A204.1 (cell line): Measurements from ENCODE around the gene ITGA11.
"Not testable (repeated sequence)": the region's sequence is repeated elsewhere in the genome, so short reads cannot be mapped to it uniquely, and the experiment has no call there.

Source experiments
- FAIRE-seq: peaks from 2 replicates; lab custom pipeline; 2012; peaks lifted over from hg19 to GRCh38; lab: Jason Lieb, UNC

The ITGA11 gene

DNA sequence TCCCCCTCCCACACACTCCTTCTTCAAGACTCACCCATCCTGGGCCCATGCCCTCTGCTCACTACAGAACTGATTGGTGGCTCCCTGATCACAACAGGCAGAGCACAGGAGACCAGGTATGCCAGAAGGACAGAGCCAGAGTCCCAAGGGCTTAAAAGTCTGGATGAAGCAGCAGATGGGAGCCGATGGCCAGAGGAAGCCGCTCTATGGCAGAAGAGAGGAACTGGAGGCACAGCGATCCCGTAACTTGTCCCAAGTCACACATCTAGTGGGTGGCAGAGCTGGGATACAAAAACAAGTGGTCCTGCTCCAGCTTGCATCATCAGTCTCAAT lies 20.7 kb downstream of the ITGA11 start:
- FAIRE-seq: no peak

DNA sequence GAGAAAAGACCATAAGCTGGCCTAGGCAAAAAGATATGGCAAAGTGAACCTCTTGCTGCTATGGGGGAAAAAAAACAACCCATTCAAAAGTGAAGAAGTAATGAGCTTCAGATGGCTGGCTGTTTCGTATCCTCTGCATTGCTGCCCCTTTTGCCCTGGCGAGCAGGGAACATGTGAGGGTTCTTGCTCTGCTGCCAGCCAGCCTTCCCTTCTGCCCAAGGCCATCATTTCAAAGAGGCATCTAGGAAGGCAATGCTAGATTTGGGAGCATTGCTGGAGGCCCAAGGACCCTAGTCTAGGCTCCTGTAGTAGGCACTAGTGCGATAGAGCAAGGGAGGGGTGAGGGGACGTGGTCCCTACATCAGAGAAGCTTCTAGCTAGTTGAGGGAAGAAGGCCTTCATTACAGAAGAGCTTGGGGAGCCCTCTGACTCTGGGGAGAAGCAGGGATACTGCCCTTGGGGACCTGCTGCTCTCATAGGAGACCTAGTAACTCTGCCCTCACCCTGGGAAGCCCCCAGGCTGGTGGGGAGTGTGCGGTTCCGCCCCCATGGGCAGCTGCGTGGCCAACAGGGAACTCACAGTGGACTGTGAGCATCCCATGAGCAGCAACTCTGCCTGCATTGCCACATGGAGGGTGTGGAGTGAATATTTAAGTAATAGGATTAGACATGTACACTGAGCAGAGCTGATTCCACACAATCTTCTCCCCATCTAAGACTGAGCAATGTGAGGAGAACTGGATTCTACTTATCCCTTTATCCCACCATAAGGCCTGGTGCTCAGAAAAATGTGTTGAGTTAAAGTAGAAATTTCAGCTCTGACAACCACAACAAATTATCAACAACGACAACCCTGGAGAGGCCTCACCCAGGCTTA lies 21.3 kb downstream of the ITGA11 start:
- FAIRE-seq: no peak

DNA sequence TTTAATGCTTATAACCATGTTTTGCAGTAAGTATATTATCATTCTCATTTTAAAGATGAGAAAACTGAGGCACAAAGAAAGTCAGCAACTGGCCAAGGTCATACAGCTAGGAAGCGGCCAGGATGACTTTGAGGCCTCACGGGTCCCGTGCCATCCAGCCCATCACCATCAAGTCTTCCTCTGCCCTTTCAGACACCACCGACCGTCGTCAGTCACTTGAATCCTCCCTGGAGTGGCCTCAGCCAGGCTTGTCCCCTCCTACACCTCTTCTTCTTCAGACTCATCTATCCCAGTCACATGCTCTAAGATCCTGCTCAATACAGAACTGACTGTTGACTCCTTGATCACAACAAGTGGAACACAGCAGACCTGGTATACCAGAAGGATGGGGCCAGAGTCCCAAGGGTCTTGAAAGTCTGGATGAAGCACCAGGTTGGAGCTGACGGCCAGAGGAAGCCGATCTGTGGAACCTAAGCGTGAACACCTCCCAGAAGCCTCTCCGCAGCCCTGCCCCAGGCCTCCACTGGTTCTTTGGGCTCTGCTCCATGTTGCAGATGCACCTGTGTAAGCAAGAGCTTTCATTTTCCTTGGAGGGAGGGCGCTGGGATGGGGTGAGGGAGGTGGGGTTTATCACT lies 22.1 kb downstream of the ITGA11 start:
- FAIRE-seq: no peak

DNA sequence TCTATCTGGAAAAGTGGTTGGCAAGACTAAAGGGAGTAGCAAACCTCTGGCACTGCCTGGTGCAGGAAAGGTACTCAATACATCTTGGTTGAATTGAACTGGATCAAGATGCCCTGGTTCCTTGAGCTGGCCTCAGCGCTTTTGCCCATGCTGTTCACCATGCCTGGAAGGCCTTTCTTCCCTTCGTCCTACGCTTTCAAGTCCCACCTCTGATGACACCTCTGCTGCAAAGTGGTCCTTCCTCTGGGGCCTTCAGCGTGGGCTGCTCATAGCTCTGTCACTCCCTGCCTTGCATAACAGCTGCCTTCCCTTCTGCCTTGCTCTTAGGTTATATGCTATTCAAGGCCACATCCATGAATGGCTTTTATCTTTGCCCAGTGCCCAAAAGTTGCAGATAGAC lies 23.0 kb downstream of the ITGA11 start:
- FAIRE-seq: no peak

DNA sequence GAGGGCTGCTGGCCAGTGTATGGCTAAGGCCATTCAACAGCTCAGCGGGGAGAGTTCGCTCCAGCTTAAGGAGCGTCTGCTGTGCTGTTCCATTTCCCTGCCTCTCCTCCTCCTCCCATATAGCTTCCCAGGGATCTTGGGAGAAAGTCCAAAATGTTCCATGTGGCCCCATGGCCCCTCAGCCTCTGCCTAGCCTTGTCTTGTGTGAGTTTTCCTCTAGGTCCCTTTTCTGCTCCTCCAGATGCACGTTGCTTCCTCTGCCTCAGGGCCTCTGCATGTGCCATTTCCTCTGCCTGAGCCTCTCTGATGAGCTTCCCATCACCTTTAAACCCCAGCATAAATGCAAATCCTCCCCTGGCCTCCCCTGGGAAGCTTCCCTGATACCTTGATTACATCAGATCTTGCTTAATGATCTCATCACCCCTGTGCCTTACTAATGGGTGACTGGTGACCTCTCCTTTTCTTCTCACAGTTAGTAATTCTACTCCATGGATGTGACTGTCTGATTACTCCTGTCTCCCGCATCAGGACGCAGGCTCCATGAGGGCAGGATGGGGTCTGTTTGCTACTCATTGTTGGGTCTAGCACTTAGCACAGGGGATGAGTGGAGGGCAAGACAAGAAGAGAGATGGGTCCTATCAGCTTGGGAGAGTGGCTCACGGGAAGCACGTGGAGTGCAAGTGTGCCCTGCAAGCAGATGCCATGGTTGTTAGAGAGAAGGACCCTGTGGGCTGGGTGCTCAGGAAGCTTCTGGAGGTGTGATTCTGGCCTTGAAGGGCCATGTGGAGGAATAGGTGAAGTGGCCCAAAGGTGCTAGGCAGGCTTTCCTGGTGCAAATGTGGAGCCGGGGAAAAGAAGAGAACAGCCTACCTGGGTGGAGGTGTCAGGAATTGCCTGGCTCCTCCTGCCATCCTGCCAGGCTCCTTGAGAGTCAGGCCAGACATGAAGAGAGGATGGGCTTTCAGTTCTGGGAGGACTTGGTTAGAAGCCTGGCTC lies 23.8 kb downstream of the ITGA11 start:
- FAIRE-seq: no peak

DNA sequence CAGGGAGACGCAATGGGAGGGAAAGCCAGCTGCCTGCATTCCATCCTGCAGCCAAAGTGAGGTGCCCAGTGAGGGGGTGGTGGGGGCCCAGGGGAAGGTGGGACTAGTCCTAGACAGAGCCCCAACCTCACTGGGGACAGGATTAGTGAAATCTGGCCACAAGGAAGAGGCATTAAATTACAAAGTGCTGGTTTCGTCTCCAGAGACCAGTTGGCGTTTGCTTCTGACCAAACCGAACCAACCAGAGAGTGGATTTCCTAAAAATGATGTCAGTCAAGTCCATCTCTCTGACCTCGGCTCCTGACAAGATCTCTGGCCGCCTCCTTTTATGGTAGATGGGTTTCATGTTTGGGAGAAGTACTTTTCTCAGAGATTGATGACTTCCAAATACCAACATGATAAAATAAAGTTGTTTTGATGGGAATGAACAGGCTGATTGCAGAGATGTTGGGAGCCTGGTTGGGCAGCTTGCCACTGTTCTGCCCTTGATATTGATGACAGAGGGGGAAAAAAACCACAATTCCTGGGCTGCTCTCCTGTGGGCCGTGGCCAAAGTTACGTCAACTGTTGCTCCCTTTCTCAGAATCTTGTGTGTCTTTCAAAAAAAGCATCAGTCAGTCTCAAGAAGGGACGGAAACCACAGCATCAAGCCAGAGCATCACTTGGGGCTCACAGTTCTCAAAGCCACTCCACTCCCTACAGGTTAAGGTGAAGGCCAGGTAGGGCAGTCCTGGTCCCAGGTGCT lies 24.6 kb downstream of the ITGA11 start:
- no peak for FAIRE-seq

DNA sequence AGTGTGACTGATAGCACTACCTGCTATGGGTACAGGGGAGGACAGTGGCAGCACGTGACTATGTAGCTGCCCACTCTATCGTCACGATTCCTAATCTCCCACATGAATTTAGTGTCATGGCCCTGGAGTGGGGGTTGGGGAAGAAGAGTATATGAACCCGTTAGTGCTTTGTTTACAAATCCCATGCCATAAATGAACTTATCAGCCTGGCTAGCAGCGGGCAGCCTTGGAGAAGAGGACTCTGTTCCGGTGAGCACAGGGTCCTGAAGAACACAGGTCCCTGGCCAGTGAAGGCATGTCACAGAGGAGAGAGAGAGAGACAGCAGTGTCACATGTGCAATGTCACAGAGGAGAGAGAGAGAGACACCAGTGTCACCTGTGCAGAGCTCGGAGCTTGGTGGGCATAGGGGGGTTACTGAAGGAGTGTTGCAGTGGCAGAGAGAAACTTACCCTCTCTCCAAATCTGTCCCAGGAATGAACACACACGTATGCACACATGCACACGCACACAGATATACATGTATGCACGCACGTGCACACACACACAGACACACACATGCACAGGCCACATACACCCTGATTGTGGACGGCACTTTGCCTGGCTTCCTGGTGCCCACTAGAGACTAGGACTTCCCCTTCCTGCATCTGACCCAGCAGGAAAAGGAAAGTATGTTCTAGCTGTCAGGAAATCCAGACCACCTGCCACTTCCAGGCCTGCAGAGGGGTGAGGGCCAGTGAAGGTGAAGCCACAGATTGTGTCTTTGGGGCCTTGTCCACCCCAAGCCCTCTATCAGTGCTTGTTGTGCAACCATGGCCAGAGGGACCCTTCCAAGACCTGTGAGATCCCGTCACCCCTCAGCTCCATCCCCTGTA lies 26.3 kb downstream of the ITGA11 start:
- FAIRE-seq: no peak

DNA sequence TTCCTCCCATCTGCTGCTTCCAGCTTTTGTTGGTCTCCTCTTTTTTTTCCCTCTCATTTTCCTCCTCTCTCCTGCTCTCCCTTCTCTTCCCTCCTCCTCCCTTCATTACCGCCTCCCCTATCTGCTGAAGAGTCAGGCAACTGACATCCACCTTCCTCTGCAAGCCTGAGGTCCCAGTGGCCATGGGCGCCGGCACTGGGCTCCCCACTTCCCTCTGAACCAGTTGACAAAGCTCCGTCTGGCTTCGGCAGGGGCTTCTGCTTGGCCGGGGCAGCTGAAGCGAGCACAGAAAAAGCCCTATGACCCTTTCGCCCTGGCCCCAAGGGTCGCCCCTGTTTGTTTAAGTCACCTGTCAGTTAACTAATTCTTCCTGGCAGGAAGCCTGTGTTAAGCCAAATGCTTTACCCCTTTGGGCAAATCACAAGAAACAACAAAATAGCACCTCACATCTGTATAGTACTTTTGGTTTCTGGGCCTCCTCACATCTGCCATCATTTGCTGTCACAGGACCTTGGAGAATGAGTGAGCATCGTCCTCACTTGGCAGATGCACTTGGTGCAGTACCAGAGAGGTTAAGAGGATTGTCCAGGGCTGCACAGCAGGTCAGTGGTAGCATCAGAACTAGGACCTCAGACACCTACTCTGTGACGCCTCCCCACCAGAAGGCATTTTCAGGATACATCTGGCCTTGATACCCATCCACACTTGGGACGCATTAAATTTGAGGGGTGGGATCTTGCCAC lies 27.7 kb downstream of the ITGA11 start:
- FAIRE-seq: no peak

DNA sequence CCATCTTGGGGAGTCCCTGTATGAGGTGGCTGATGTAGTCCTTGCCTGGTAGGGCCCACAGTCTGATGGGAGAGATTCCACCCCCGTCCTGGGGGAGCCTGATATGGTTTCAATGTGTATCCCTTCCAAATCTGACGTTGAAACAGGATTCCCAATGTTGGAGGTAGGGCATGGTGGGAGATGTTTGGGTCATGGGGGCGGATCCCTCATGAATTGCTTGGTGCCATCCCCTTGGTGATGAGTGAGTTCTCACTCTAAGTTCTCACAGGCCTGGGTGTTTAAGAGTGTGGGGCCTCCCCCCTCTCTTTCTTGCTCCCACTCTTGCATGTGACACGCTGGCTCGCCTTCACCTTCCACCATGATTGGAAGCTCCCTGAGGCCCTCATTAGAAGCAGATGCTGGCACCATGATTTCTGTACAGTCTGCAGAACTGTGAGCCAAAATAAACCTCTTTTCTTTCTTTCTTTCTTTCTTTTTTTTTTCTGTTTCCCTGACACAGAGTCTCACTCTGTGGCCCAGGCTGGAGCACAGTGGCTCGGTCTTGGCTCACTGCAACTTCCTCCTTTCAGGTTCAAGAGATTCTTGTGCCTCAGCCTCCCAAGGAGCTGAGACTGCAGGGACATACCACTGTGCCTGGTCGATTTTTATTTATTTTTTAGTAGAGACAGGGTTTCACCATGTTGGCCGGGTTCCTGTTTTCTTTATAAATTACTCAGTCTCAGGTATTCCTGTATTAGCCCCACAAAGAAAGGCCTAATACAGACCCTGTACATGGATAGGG lies 28.6 kb downstream of the ITGA11 start:
- FAIRE-seq: no peak

DNA sequence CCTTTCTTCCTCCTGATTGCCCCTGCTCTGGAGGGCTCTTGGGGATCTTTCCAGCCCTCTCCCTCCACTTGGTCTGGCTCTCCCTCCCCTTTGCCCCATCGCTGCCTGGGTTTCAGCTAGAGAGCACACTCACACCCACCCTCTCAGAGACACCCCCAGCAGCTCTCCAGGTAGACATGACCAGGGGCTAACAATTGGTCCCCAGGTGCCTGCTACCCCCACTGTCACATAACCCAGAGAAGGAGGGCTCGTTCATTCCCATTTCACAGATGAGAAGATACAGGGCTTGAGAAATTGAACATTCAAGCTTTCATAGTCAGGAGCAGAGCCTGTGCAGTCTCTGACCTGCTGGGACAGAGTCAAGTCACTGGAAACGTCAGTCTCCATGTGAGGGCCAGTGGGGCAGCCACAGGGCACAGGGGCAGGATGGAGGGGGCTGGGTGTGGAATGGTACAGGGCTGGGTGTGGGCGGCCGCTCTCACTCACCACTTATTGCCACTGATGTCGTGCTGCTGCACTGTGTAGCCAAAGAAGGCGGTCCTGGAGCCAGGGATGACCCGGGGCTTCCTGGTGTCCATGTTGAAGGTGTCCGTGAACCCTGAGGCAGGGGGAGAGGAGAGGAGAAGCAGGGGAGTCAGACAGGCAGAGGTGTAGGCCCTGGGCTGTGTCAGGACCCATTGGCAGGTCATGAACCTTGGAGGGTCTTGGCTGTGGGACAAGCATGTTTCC lies 29.4 kb downstream of the ITGA11 start:
- FAIRE-seq: no peak

DNA sequence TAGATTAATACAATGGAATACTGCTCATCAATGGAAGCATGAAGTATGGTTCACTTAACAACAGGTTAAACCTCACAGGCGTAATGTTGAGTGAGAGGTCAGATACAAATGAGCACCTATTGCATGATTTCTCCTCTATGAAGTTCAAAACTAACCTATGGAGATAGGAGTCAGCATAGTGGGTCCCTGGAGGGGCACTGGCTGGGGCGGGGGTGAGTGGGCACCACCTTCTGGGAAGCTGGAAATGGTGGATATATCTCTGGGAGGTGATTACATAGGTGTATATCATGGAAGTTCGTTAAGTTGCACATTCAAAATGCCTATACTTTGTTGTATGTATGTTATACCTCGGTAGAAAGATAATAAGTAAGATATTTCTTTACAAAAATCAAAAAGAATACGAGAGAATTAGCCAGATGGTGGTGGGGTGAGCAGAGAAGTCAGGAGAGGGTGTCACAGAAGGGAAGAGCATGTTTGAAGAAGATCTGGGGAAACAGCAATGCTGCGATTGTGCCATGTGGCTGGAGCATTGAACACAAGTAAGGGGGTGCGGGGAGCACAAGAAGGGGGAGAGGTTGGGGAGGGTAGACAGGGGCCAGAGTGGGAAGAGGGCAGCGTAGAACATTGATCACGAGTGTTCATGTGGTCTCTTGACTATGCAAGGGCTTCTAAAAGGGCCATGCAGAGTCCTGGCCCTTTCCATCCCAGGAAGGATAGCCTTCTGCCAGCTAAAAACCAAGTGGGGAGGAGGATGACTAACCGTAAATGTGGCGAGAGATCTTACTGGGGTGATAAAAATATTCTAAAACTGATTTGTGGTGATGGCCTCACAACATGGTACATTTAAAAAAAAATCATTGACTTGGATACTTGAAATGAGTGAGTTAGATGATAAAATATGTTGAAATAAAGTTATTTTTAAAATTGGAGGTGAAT lies 30.2 kb downstream of the ITGA11 start:
- no peak for FAIRE-seq

DNA sequence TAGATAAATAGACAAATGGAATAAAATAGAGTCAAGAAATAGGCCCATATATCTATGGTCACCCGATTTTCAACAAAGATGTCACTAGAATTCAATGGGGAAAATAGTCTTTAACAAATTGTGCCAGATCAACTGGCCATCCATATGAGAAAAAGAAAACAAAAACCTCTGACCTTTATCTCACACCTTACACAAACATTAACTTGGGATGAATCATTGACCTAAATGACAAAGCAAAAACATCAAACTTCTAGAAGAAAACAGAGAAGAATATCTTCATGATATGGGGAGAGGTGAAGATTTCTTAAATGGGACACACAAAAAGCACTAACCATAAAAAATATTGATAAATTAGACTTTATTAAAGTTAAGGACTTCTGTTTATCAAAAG lies 31.9 kb downstream of the ITGA11 start:
- no peak for FAIRE-seq

DNA sequence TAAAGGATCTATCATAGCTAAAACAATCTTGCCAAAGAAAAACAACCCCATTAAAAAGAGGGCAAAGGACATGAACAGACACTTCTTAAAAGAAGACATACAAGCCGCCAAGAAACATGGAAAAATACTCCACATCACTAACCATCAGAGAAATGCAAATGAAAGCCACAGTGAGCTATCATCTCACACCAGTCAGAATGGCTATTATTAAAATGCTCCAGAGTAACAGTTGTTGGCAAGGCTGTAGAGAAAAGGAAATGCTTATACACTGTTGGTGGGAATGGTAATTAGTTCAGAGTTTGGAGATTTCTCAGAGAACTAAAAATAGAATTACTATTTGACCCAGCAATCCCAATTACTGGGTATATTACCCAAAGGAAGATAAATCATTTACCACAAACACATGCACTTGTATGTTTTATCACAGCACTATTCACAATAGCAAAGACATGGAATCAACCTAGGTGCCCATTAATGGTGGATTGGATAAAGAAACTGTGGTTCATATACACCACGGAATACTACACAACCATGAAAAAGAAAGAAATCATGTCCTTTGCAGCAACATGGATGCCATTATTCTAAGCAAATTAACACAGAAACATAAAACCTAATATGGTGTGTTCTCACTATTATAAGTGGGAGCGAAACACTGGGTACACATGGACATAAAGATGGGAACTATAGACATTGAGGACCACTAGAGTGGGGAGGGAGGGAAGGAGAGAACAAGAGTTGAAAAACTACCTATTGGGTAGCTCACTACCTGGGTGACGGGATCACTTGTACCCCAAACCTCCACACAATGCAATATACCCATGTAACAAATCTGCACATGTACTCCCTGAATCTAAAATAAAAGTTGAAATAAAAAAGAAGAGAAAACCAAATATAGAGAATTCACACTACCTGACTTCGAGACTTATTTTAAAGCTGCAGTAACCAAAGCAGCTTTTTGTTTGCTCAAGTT lies 32.6 kb downstream of the ITGA11 start:
- no peak for FAIRE-seq

DNA sequence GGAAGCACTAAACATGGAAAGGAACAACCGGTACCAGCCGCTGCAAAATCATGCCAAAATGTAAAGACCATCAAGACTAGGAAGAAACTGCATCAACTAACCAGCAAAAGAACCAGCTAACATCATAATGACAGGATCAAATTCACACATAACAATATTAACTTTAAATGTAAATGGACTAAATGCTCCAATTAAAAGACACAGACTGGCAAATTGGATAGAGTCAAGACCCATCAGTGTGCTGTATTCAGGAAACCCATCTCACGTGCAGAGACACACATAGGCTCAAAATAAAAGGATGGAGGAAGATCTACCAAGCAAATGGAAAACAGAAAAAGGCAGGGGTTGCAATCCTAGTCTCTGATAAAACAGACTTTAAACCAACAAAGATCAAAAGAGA lies 34.0 kb downstream of the ITGA11 start:
- FAIRE-seq: not testable (repeated sequence)

DNA sequence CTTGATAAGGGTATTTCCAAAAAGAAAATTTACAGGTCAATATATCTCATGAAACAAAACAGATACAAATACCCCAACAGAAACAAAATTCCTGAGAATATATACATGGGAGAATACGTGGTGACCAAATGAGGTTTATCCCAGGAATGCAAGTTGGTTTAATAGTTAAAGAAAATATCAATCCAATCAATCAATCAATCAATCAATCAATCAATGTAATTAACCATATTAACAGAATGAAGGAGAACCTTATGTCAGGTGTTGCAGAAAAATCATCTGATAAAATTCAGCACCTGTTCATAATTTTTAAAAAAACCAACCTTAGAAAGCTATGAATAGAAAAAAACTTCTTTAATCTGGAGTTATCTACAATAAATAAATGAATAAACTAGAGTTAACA lies 35.9 kb downstream of the ITGA11 start:
- no peak for FAIRE-seq

DNA sequence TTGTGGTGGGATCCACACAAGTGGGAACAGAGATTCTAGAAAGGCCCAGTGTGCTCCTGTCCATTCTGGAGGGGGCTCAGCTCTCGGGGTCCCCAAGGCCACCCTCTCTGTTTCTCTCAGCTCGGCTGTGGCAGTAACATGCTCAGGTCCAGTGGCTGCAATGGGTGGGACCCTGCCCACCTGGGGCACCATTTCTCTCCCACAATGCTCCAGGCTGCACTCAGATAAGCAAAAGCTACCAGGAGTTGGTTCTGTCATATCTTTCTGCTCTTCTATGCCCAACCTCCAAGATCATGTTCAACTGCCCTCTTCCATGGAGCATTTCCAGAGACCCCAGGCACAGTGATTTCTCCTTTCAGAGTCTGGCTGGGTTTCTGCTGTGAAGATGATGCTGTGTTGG lies 40.8 kb downstream of the ITGA11 start:
- FAIRE-seq: no peak
